Gastrocnemius medialis (tissue), 4 donors: ENCODE measurements around the gene SQOR. TPM values are rescaled to one million over a fixed set of nuclear protein-coding genes. Genes with fewer than 3 reads are reported as not detected.

Experiments
- ATAC-seq, 2 donors: fragments of 150-250 bp; one replicate each; pipeline ENCODE4 v1.9.1; 2016
- DNase-seq, 2 donors: peaks; one replicate each; pipeline ENCODE4 v3.0.0-alpha.2; 2019
- H3K27ac ChIP-seq, 4 donors: fragments of 200-600 bp; sonication (generic); 1 replicate in 1 of 4; 2 replicates in 3 of 4; pipeline ENCODE4 v1.5.1; 2016 to 2018; ENCODE audit warnings: mild to moderate bottlenecking in 2 of 4, moderate library complexity in 1 of 4
- H3K27me3 ChIP-seq, 3 donors: fragments of 200-600 bp; sonication (generic) in 2 of 3; 1 replicate in 1 of 3; 2 replicates in 2 of 3; pipeline versions ENCODE4 v1.5.1 to v1.6.0; 2016 to 2019; ENCODE audit warnings: mild to moderate bottlenecking in 1 of 3, moderate library complexity in 1 of 3
- H3K36me3 ChIP-seq, 2 donors: fragments of 200-600 bp; sonication (generic) in 1 of 2; one replicate each; pipeline ENCODE4 v1.5.1; 2017 to 2018
- H3K4me1 ChIP-seq, 2 donors: fragments of 200-600 bp; sonication (generic) in 1 of 2; one replicate each; pipeline ENCODE4 v1.5.1; 2016 to 2017; ENCODE audit warnings: mild to moderate bottlenecking in 2 of 2
- H3K4me3 ChIP-seq, 4 donors: fragments of 200-600 bp; sonication (generic) in 3 of 4; 1 replicate in 1 of 4; 2 replicates in 3 of 4; pipeline ENCODE4 v1.5.1; 2016 to 2019; ENCODE audit warnings: mild to moderate bottlenecking in 2 of 4
- H3K9me3 ChIP-seq, 3 donors: fragments of 200-600 bp; sonication (generic) in 2 of 3; 1 replicate in 1 of 3; 2 replicates in 2 of 3; pipeline ENCODE4 v1.5.1; 2016 to 2019
- CTCF ChIP-seq, 5 experiments: fragments of 450-650 bp in 3 of 5; fragments of 200-600 bp in 2 of 5; sonication (generic) in 2 of 5; IDR thresholded peaks in 4 of 5; conservative IDR thresholded peaks in 1 of 5; 1 replicate in 4 of 5; 2 replicates in 1 of 5; pipeline ENCODE4 v1.5.1; 2016 to 2019; ENCODE audit warnings: antibody characterized with exemption in 5 of 5, mild to moderate bottlenecking in 3 of 5, moderate library complexity in 3 of 5
- POLR2A ChIP-seq, 2 donors: fragments of 450-650 bp; IDR thresholded peaks; one replicate each; pipeline ENCODE4 v1.6.1; 2017; ENCODE audit warnings: antibody characterized with exemption in 2 of 2, mild to moderate bottlenecking in 2 of 2, moderate library complexity in 2 of 2
- in situ Hi-C, 4 donors: fragments of 200-750 bp; cut with MboI; loops; one replicate each; pipeline versions ENCODE4 v1.15.0 to v1.8.0; 2017; ENCODE audit warnings: low sequenced_read_pairs in 4 of 4
- intact Hi-C: fragments of 100-400 bp; cut with DNase I; formaldehyde crosslinking; loops from one replicate; pipeline ENCODE4 v1.15.1; 2023; ENCODE audit warnings: low total_unique reads
- total RNA-seq, 4 donors: library from RNA; depleted of rRNA; stranded (reverse); fragments of >200 nt; gene quantifications; one replicate each; pipeline versions ENCODE4 v1.1.0 to v1.2.3, GENCODE V29; 2016

Gene SQOR
- total RNA-seq, 4 donors from 2014 or later: 140 to 194 (median 164) TPM

DNA sequence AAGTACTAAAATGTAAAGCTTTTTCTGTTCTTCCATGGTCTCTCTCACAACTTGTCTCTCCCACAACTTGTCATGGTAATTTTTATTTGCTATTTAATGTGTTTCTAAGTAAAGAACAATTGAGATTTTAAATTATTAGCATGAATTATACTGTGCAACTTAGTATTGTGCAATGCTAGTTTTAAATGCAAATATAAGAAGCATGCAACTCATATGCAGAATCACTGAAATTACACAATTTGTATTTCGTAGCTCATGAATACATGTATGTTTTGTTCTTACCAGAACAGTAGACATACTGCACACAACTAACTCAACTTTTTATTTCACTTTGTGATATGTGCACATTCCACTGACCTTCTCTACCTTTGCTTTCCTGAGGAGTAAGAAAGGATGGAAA is 96.5 kb downstream of the SQOR start:
- in situ Hi-C loops: no loop called here
- TF ChIP-seq POLR2A (IDR thresholded peaks at IDR 0.05) (no peak), CTCF (IDR thresholded peaks at IDR 0.05 in 4 of 5, conservative IDR thresholded peaks at IDR 0.05 in 1 of 5) (no peak)

GRCh38 chr15:45732662-45733061 is 97.8 kb downstream of the SQOR start:
- DNase-seq (no peak), ATAC-seq (no peak)
- in situ Hi-C loops: no loop called here
- H3K36me3 ChIP-seq: no peaks in the 10 kb centered on the region
- H3K27ac ChIP-seq: no peak overlapping the region
- intact Hi-C loops: no loop called here
- peaks cover 0 to 3% (median 0%) of the 10 kb centered on the region in 3 donors for H3K27me3 ChIP-seq
- H3K4me3 ChIP-seq: no peak overlapping the region
- TF ChIP-seq CTCF (IDR thresholded peaks at IDR 0.05 in 4 of 5, conservative IDR thresholded peaks at IDR 0.05 in 1 of 5) (no peak), POLR2A (IDR thresholded peaks at IDR 0.05) (no peak)
- H3K4me1 ChIP-seq: peaks cover 7% of the 10 kb centered on the region in 2 donors
- H3K9me3 ChIP-seq: no peaks in the 10 kb centered on the region

More for the DNA sequence above, 96.5 kb downstream of the SQOR start:
- ATAC-seq (no peak), DNase-seq (no peak)
- Histone ChIP-seq H3K9me3 (no peaks in the 10 kb centered on the region), H3K4me1 (peaks cover 7% of the 10 kb centered on the region in 2 donors), H3K36me3 (no peaks in the 10 kb centered on the region), H3K27me3 (peaks cover 0 to 3% (median 0%) of the 10 kb centered on the region in 3 donors), H3K27ac (no peak overlapping the region), H3K4me3 (no peak overlapping the region)
- intact Hi-C loops: no loop called here

DNA sequence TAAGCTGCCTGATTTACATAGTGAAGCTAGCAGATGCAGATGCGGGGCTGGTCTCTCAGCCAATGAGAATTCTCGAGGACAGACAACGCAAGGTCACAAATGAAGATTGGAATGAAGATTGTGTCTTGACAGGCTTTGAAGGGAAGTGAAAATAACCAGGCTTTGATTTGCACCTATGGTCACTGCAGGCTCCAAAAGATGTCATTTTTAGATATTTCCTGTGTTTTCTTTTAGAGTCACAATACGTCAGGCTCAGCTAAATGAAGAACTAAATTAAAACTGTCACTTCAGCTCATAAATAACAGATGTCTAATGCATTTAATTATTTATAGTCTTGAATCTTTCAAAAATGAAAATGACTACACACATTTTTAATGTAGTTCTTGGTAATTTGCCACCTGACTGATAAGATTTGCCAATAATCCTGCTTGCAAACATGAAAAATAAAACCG is 99.5 kb downstream of the SQOR start:
- in situ Hi-C loops (no loop called here), intact Hi-C loops (no loop called here)
- H3K36me3 ChIP-seq: no peaks in the 10 kb centered on the region
- ATAC-seq: no peak
- no peak for TF ChIP-seq CTCF (IDR thresholded peaks at IDR 0.05 in 4 of 5, conservative IDR thresholded peaks at IDR 0.05 in 1 of 5)
- TF ChIP-seq POLR2A (IDR thresholded peaks at IDR 0.05): no peak
- H3K27me3 ChIP-seq: peaks cover 0 to 3% (median 0%) of the 10 kb centered on the region in 3 donors
- peaks cover 7% of the 10 kb centered on the region in 2 donors for H3K4me1 ChIP-seq
- H3K27ac ChIP-seq: no peak overlapping the region
- no peak overlapping the region for H3K4me3 ChIP-seq
- H3K9me3 ChIP-seq: no peaks in the 10 kb centered on the region
- no peak for DNase-seq

Other genes with a start within 250 kb of the SQOR start
- 1 to 10 TPM; 1.4 to 2.3 (median 1.7) TPM for gene SLC30A4, start 112.3 kb upstream of the SQOR start, total RNA-seq
- 10 to 100 TPM; 32.9 to 38.2 (median 36.6) TPM for gene BLOC1S6, start 47.6 kb upstream of the SQOR start, total RNA-seq